ENCODE measurements around the gene PCMT1.

Gene PCMT1

GRCh38 chr6:149725785-149726184 is 23.8 kb upstream of the PCMT1 start:
- Histone ChIP-seq H3K36me3 (peaks cover 27 to 67% (median 28%) of the 10 kb centered on the region in 3 donors), H3K27me3 (no peaks in the 10 kb centered on the region), H3K9me3 (no peaks in the 10 kb centered on the region), H3K4me3 (no peak overlapping the region), H3K27ac (no peak overlapping the region), H3K4me1 (no peaks in the 10 kb centered on the region)
- intact Hi-C loops (cut with DNase I; ENCODE audit: low total_unique reads) = no loop called here
- no peak for DNase-seq
- TF ChIP-seq CTCF (IDR thresholded peaks at IDR 0.05) = no peak

GRCh38 chr6:149727793-149728498 is 21.6 kb upstream of the PCMT1 start:
- Histone ChIP-seq H3K27ac (no peak overlapping the region), H3K4me3 (no peak overlapping the region), H3K4me1 (no peaks in the 10 kb centered on the region), H3K27me3 (no peaks in the 10 kb centered on the region), H3K36me3 (peaks cover 34 to 82% (median 42%) of the 10 kb centered on the region in 3 donors), H3K9me3 (no peaks in the 10 kb centered on the region)
- intact Hi-C loops (cut with DNase I; ENCODE audit: low total_unique reads) = no loop called here
- no peak for DNase-seq
- TF ChIP-seq CTCF (IDR thresholded peaks at IDR 0.05) = no peak

GRCh38 chr6:149728499-149729234 is 20.9 kb upstream of the PCMT1 start:
- Histone ChIP-seq H3K4me1 (no peaks in the 10 kb centered on the region), H3K27ac (no peak overlapping the region), H3K36me3 (peaks cover 39 to 88% (median 43%) of the 10 kb centered on the region in 3 donors), H3K4me3 (no peak overlapping the region), H3K9me3 (no peaks in the 10 kb centered on the region), H3K27me3 (no peaks in the 10 kb centered on the region)
- intact Hi-C loops (cut with DNase I; ENCODE audit: low total_unique reads) = no loop called here
- no peak for DNase-seq
- no peak for TF ChIP-seq CTCF (IDR thresholded peaks at IDR 0.05)

GRCh38 chr6:149729824-149730223 is 19.7 kb upstream of the PCMT1 start:
- no peaks in the 10 kb centered on the region for H3K4me1 ChIP-seq
- no peak for TF ChIP-seq CTCF (IDR thresholded peaks at IDR 0.05)
- H3K27ac ChIP-seq = no peak overlapping the region
- peaks cover 43 to 95% (median 47%) of the 10 kb centered on the region in 3 donors for H3K36me3 ChIP-seq
- no peak for DNase-seq
- intact Hi-C loops (cut with DNase I; ENCODE audit: low total_unique reads) = no loop called here
- no peaks in the 10 kb centered on the region for H3K27me3 ChIP-seq
- H3K9me3 ChIP-seq = no peaks in the 10 kb centered on the region
- H3K4me3 ChIP-seq = no peak overlapping the region

- H3K27me3 ChIP-seq = no peaks in the 10 kb centered on the region
- DNase-seq = no peak
- no peak overlapping the region for H3K27ac ChIP-seq
- intact Hi-C loops (cut with DNase I; ENCODE audit: low total_unique reads) = no loop called here
- no peaks in the 10 kb centered on the region for H3K9me3 ChIP-seq
- H3K4me3 ChIP-seq = no peak overlapping the region
- TF ChIP-seq CTCF (IDR thresholded peaks at IDR 0.05) = no peak
- peaks cover 51 to 97% (median 71%) of the 10 kb centered on the region in 3 donors for H3K36me3 ChIP-seq
- no peaks in the 10 kb centered on the region for H3K4me1 ChIP-seq
Measured at GRCh38 chr6:149733089-149733720, 16.3 kb upstream of the PCMT1 start.

Data from tibial artery (tissue), 4 donors.